Immature natural killer cell (primary cell): ENCODE results near the gene NTPCR. TPM values are rescaled to one million over a fixed set of nuclear protein-coding genes. Genes with fewer than 3 reads are reported as not detected.

Source experiments
- DNase-seq, 3 donors: peaks; one replicate each; pipeline ENCODE4 v3.0.0; 2022; ENCODE audit warnings: mixed read lengths in 1 of 3
- H3K27ac Mint-ChIP-seq, 6 donors: one replicate each; pipeline ENCODE4 v1.8.0; 2020; ENCODE audit warnings: mixed read lengths in 6 of 6, mild to moderate bottlenecking in 5 of 6, inconsistent platforms in 4 of 6, moderate library complexity in 3 of 6
- H3K27me3 Mint-ChIP-seq, 3 donors: one replicate each; pipeline ENCODE4 v1.8.0; 2020 to 2021; ENCODE audit warnings: low read depth in 3 of 3, mild to moderate bottlenecking in 3 of 3, mixed read lengths in 3 of 3, moderate library complexity in 3 of 3, inconsistent platforms in 1 of 3
- H3K36me3 Mint-ChIP-seq, 3 donors: one replicate each; pipeline ENCODE4 v1.8.0; 2020; ENCODE audit warnings: mixed read lengths in 3 of 3, inconsistent platforms in 2 of 3, mild to moderate bottlenecking in 2 of 3
- H3K4me1 Mint-ChIP-seq, 2 donors: one replicate each; pipeline ENCODE4 v1.8.0; 2020; ENCODE audit warnings: inconsistent platforms in 2 of 2, mild to moderate bottlenecking in 2 of 2, mixed read lengths in 2 of 2, moderate library complexity in 1 of 2
- H3K4me3 Mint-ChIP-seq, 5 donors: one replicate each; pipeline ENCODE4 v1.8.0; 2020; ENCODE audit warnings: mild to moderate bottlenecking in 5 of 5, mixed read lengths in 5 of 5, inconsistent platforms in 3 of 5, moderate library complexity in 3 of 5
- H3K9me3 Mint-ChIP-seq, 6 donors: one replicate each; pipeline ENCODE4 v1.8.0; 2020; ENCODE audit warnings: mild to moderate bottlenecking in 6 of 6, mixed read lengths in 6 of 6, inconsistent platforms in 4 of 6, moderate library complexity in 3 of 6
- polyA plus RNA-seq, 3 donors: library from polyadenylated mRNA; unstranded; fragments of 300-500 nt; fragmentation: Illumina TruSeq; gene quantifications; one replicate each; pipeline ENCODE4 v1.2.3, GENCODE V29; 2021

The NTPCR gene
- polyA plus RNA-seq, 3 donors from 2014 or later: 34.3 to 71.2 (median 57.3) TPM

- no peaks in the 10 kb centered on the region for H3K4me1 Mint-ChIP-seq
- H3K36me3 Mint-ChIP-seq: peaks cover 0 to 13% (median 6%) of the 10 kb centered on the region in 3 donors
- DNase-seq: no peak
- peaks cover 0 to 4% (median 0%) of the 10 kb centered on the region in 6 donors for H3K9me3 Mint-ChIP-seq
- H3K27ac Mint-ChIP-seq: no peak overlapping the region
- peaks cover 0 to 1% (median 1%) of the 10 kb centered on the region in 3 donors for H3K27me3 Mint-ChIP-seq
- H3K4me3 Mint-ChIP-seq: no peak overlapping the region
These were observed 55.3 kb downstream of the NTPCR start for GRCh38 chr1:233005703-233006102.

- Mint-ChIP-seq H3K36me3 (peaks cover 0 to 13% (median 6%) of the 10 kb centered on the region in 3 donors), H3K9me3 (peaks cover 0 to 4% (median 0%) of the 10 kb centered on the region in 6 donors), H3K4me1 (no peaks in the 10 kb centered on the region), H3K4me3 (no peak overlapping the region), H3K27ac (no peak overlapping the region), H3K27me3 (peaks cover 0 to 1% (median 1%) of the 10 kb centered on the region in 3 donors)
- no peak for DNase-seq
These were observed 55.7 kb downstream of the NTPCR start for GRCh38 chr1:233006108-233006507.

GRCh38 chr1:233006541-233006973, 56.1 kb downstream of the NTPCR start:
- H3K27me3 Mint-ChIP-seq: peaks cover 0 to 1% (median 1%) of the 10 kb centered on the region in 3 donors
- H3K4me1 Mint-ChIP-seq: no peaks in the 10 kb centered on the region
- no peak overlapping the region for H3K27ac Mint-ChIP-seq
- H3K36me3 Mint-ChIP-seq: peaks cover 0 to 13% (median 6%) of the 10 kb centered on the region in 3 donors
- H3K9me3 Mint-ChIP-seq: peaks cover 0 to 4% (median 0%) of the 10 kb centered on the region in 6 donors
- no peak overlapping the region for H3K4me3 Mint-ChIP-seq
- no peak for DNase-seq

- no peak overlapping the region for H3K27ac Mint-ChIP-seq
- no peaks in the 10 kb centered on the region for H3K4me1 Mint-ChIP-seq
- no peaks in the 10 kb centered on the region for H3K9me3 Mint-ChIP-seq
- H3K4me3 Mint-ChIP-seq: no peak overlapping the region
- no peak for DNase-seq
- H3K36me3 Mint-ChIP-seq: peaks cover 2 to 20% (median 16%) of the 10 kb centered on the region in 3 donors
- peaks cover 0 to 3% (median 0%) of the 10 kb centered on the region in 3 donors for H3K27me3 Mint-ChIP-seq
These were observed 59.7 kb downstream of the NTPCR start for GRCh38 chr1:233010146-233010545.

- Mint-ChIP-seq H3K4me1 (peaks cover 0 to 9% of the 10 kb centered on the region in 2 donors), H3K4me3 (no peak overlapping the region), H3K36me3 (peaks cover 2 to 25% (median 15%) of the 10 kb centered on the region in 3 donors), H3K9me3 (no peaks in the 10 kb centered on the region), H3K27me3 (peaks cover 0 to 5% (median 0%) of the 10 kb centered on the region in 3 donors), H3K27ac (no peak overlapping the region)
- no peak for DNase-seq
These were observed 61.6 kb downstream of the NTPCR start for GRCh38 chr1:233012021-233012420.

GRCh38 chr1:233015965-233016364, 65.6 kb downstream of the NTPCR start:
- Mint-ChIP-seq H3K4me1 (peaks cover 2 to 9% of the 10 kb centered on the region in 2 donors), H3K9me3 (no peaks in the 10 kb centered on the region), H3K27me3 (peaks cover 0 to 5% (median 2%) of the 10 kb centered on the region in 3 donors), H3K27ac (no peak overlapping the region), H3K36me3 (peaks cover 13 to 32% (median 14%) of the 10 kb centered on the region in 3 donors), H3K4me3 (no peak overlapping the region)
- DNase-seq: no peak

- Mint-ChIP-seq H3K4me1 (peaks cover 2 to 9% of the 10 kb centered on the region in 2 donors), H3K4me3 (no peak overlapping the region), H3K27ac (no peak overlapping the region), H3K27me3 (peaks cover 0 to 5% (median 2%) of the 10 kb centered on the region in 3 donors), H3K9me3 (no peaks in the 10 kb centered on the region), H3K36me3 (peaks cover 12 to 30% (median 13%) of the 10 kb centered on the region in 3 donors)
- DNase-seq: no peak
These were observed 66.4 kb downstream of the NTPCR start for GRCh38 chr1:233016798-233017197.

GRCh38 chr1:233019083-233019482, 68.7 kb downstream of the NTPCR start:
- Mint-ChIP-seq H3K9me3 (no peaks in the 10 kb centered on the region), H3K36me3 (peaks cover 7 to 16% (median 13%) of the 10 kb centered on the region in 3 donors), H3K27ac (no peak overlapping the region), H3K4me3 (no peak overlapping the region), H3K27me3 (peaks cover 0 to 4% (median 3%) of the 10 kb centered on the region in 3 donors), H3K4me1 (peaks cover 2 to 9% of the 10 kb centered on the region in 2 donors)
- no peak for DNase-seq

GRCh38 chr1:233019778-233020325, 69.4 kb downstream of the NTPCR start:
- no peak overlapping the region for H3K4me3 Mint-ChIP-seq
- peaks cover 2 to 9% of the 10 kb centered on the region in 2 donors for H3K4me1 Mint-ChIP-seq
- DNase-seq: no peak
- H3K36me3 Mint-ChIP-seq: peaks cover 7 to 16% (median 13%) of the 10 kb centered on the region in 3 donors
- peaks cover 0 to 4% (median 3%) of the 10 kb centered on the region in 3 donors for H3K27me3 Mint-ChIP-seq
- no peaks in the 10 kb centered on the region for H3K9me3 Mint-ChIP-seq
- H3K27ac Mint-ChIP-seq: no peak overlapping the region

GRCh38 chr1:233020426-233020825, 70.0 kb downstream of the NTPCR start:
- no peak overlapping the region for H3K4me3 Mint-ChIP-seq
- H3K4me1 Mint-ChIP-seq: peaks cover 2 to 9% of the 10 kb centered on the region in 2 donors
- no peak for DNase-seq
- no peak overlapping the region for H3K27ac Mint-ChIP-seq
- H3K27me3 Mint-ChIP-seq: peaks cover 0 to 4% (median 3%) of the 10 kb centered on the region in 3 donors
- peaks cover 7 to 16% (median 13%) of the 10 kb centered on the region in 3 donors for H3K36me3 Mint-ChIP-seq
- no peaks in the 10 kb centered on the region for H3K9me3 Mint-ChIP-seq

GRCh38 chr1:233022246-233022645, 71.8 kb downstream of the NTPCR start:
- H3K27me3 Mint-ChIP-seq: peaks cover 0 to 5% (median 4%) of the 10 kb centered on the region in 3 donors
- H3K36me3 Mint-ChIP-seq: peaks cover 4 to 16% (median 7%) of the 10 kb centered on the region in 3 donors
- no peak overlapping the region for H3K27ac Mint-ChIP-seq
- H3K9me3 Mint-ChIP-seq: no peaks in the 10 kb centered on the region
- DNase-seq: no peak
- H3K4me1 Mint-ChIP-seq: peaks cover 0 to 2% of the 10 kb centered on the region in 2 donors
- H3K4me3 Mint-ChIP-seq: no peak overlapping the region

GRCh38 chr1:233024199-233024598, 73.8 kb downstream of the NTPCR start:
- peaks cover 4 to 12% (median 4%) of the 10 kb centered on the region in 3 donors for H3K36me3 Mint-ChIP-seq
- no peaks in the 10 kb centered on the region for H3K9me3 Mint-ChIP-seq
- H3K4me1 Mint-ChIP-seq: peaks cover 0 to 2% of the 10 kb centered on the region in 2 donors
- H3K27ac Mint-ChIP-seq: no peak overlapping the region
- peaks cover 0 to 5% (median 4%) of the 10 kb centered on the region in 3 donors for H3K27me3 Mint-ChIP-seq
- H3K4me3 Mint-ChIP-seq: no peak overlapping the region
- DNase-seq: no peak

- H3K4me1 Mint-ChIP-seq: peaks cover 0 to 2% of the 10 kb centered on the region in 2 donors
- no peak overlapping the region for H3K4me3 Mint-ChIP-seq
- peaks cover 0 to 5% (median 4%) of the 10 kb centered on the region in 3 donors for H3K36me3 Mint-ChIP-seq
- no peaks in the 10 kb centered on the region for H3K9me3 Mint-ChIP-seq
- H3K27ac Mint-ChIP-seq: no peak overlapping the region
- no peak for DNase-seq
- H3K27me3 Mint-ChIP-seq: peaks cover 0 to 5% (median 3%) of the 10 kb centered on the region in 3 donors
These were observed 74.7 kb downstream of the NTPCR start for GRCh38 chr1:233025157-233025556.

- H3K27me3 Mint-ChIP-seq: peaks cover 0 to 3% (median 3%) of the 10 kb centered on the region in 3 donors
- H3K4me3 Mint-ChIP-seq: no peak overlapping the region
- no peaks in the 10 kb centered on the region for H3K4me1 Mint-ChIP-seq
- no peak for DNase-seq
- no peaks in the 10 kb centered on the region for H3K9me3 Mint-ChIP-seq
- H3K36me3 Mint-ChIP-seq: peaks cover 0 to 4% (median 4%) of the 10 kb centered on the region in 3 donors
- no peak overlapping the region for H3K27ac Mint-ChIP-seq
These were observed 75.2 kb downstream of the NTPCR start for GRCh38 chr1:233025567-233025966.
